Peyer's patch (tissue), 4 donors: ENCODE measurements around the gene FAM83E. TPM values are rescaled to one million over a fixed set of nuclear protein-coding genes. Genes with fewer than 3 reads are reported as not detected.
A peak's percentile ranks its signal among the peaks of the same experiment; 100 is the strongest.

Source experiments
- DNase-seq, 3 donors: peaks; one replicate each; pipeline ENCODE4 v3.0.0-alpha.2; 2017 to 2019
- H3K27ac ChIP-seq, 4 donors: fragments of 200-600 bp; sonication (generic); one replicate each; pipeline ENCODE4 v1.5.1; 2016 to 2019
- H3K27me3 ChIP-seq, 2 donors: fragments of 200-600 bp; sonication (generic); one replicate each; pipeline ENCODE4 v1.5.1; 2019
- H3K36me3 ChIP-seq, 3 donors: fragments of 200-600 bp; sonication (generic); one replicate each; pipeline ENCODE4 v1.5.1; 2016 to 2019
- H3K4me1 ChIP-seq, 4 donors: fragments of 200-600 bp; sonication (generic); one replicate each; pipeline ENCODE4 v1.5.1; 2016 to 2019
- H3K4me3 ChIP-seq, 4 donors: fragments of 200-600 bp; sonication (generic); 1 replicate in 3 of 4; 2 replicates in 1 of 4; pipeline ENCODE4 v1.5.1; 2016 to 2019; ENCODE audit warnings: mild to moderate bottlenecking in 1 of 4
- H3K9me3 ChIP-seq, 4 donors: fragments of 200-600 bp; sonication (generic); one replicate each; pipeline ENCODE4 v1.5.1; 2016 to 2019; ENCODE audit warnings: mild to moderate bottlenecking in 1 of 4
- CTCF ChIP-seq, 6 experiments: fragments of 450-650 bp in 4 of 6; fragments of 200-600 bp in 2 of 6; sonication (generic) in 1 of 6; IDR thresholded peaks; one replicate each; pipeline ENCODE4 v1.5.1; 2017 to 2019; ENCODE audit warnings: antibody characterized with exemption in 6 of 6, mild to moderate bottlenecking in 3 of 6, moderate library complexity in 1 of 6
- POLR2A ChIP-seq, 2 donors: fragments of 450-650 bp; IDR thresholded peaks; one replicate each; pipeline ENCODE4 v1.5.1; 2017; ENCODE audit warnings: antibody characterized with exemption in 2 of 2, mild to moderate bottlenecking in 2 of 2, moderate library complexity in 2 of 2
- total RNA-seq, 4 donors: library from RNA; depleted of rRNA; stranded (reverse); fragments of >200 nt; gene quantifications; one replicate each; pipeline ENCODE4 v1.1.0, GENCODE V29; 2016

The FAM83E gene
- total RNA-seq, 4 donors from 2014 or later, result 58.6 to 203 (median 130) TPM

GRCh38 chr19:48603850-48604249 is 11.0 kb downstream of the FAM83E start:
- TF ChIP-seq CTCF (IDR thresholded peaks at IDR 0.05), result no peak
- TF ChIP-seq POLR2A (IDR thresholded peaks at IDR 0.05), result no peak
- Histone ChIP-seq H3K36me3 (peaks cover 0 to 5% (median 0%) of the 10 kb centered on the region in 3 donors), H3K27me3 (no peaks in the 10 kb centered on the region), H3K4me3 (no peak overlapping the region), H3K4me1 (peaks cover 0 to 4% (median 0%) of the 10 kb centered on the region in 4 donors), H3K27ac (peak overlapping the region in 1 of 4 donors; percentile 35), H3K9me3 (no peaks in the 10 kb centered on the region)
- DNase-seq, result no peak

- TF ChIP-seq CTCF (IDR thresholded peaks at IDR 0.05) (no peak), POLR2A (IDR thresholded peaks at IDR 0.05) (no peak)
- H3K9me3 ChIP-seq, result no peaks in the 10 kb centered on the region
- no peaks in the 10 kb centered on the region for H3K27me3 ChIP-seq
- H3K36me3 ChIP-seq, result peaks cover 0 to 5% (median 0%) of the 10 kb centered on the region in 3 donors
- peaks cover 0 to 4% (median 0%) of the 10 kb centered on the region in 4 donors for H3K4me1 ChIP-seq
- peak overlapping the region in 1 of 4 donors; percentile 35 for H3K27ac ChIP-seq
- H3K4me3 ChIP-seq, result no peak overlapping the region
- no peak for DNase-seq
These were observed 11.4 kb downstream of the FAM83E start for GRCh38 chr19:48603449-48603848.

GRCh38 chr19:48603001-48603400 is 11.9 kb downstream of the FAM83E start:
- Histone ChIP-seq H3K4me1 (peaks cover 0 to 4% (median 0%) of the 10 kb centered on the region in 4 donors), H3K9me3 (no peaks in the 10 kb centered on the region), H3K4me3 (no peak overlapping the region), H3K27me3 (no peaks in the 10 kb centered on the region), H3K27ac (peak overlapping the region in 1 of 4 donors; percentile 34), H3K36me3 (peaks cover 0 to 5% (median 0%) of the 10 kb centered on the region in 3 donors)
- TF ChIP-seq POLR2A (IDR thresholded peaks at IDR 0.05), result no peak
- no peak for TF ChIP-seq CTCF (IDR thresholded peaks at IDR 0.05)
- no peak for DNase-seq

- no peak overlapping the region for H3K27ac ChIP-seq
- peaks cover 0 to 4% (median 0%) of the 10 kb centered on the region in 4 donors for H3K4me1 ChIP-seq
- DNase-seq, result no peak
- H3K27me3 ChIP-seq, result no peaks in the 10 kb centered on the region
- H3K9me3 ChIP-seq, result no peaks in the 10 kb centered on the region
- H3K4me3 ChIP-seq, result no peak overlapping the region
- H3K36me3 ChIP-seq, result no peaks in the 10 kb centered on the region
- TF ChIP-seq CTCF (IDR thresholded peaks at IDR 0.05) (no peak), POLR2A (IDR thresholded peaks at IDR 0.05) (no peak)
These were observed 14.0 kb downstream of the FAM83E start for GRCh38 chr19:48600679-48601417.

- DNase-seq, result no peak
- Histone ChIP-seq H3K4me3 (no peak overlapping the region), H3K9me3 (no peaks in the 10 kb centered on the region), H3K27ac (no peak overlapping the region), H3K4me1 (peaks cover 0 to 4% (median 0%) of the 10 kb centered on the region in 4 donors), H3K36me3 (no peaks in the 10 kb centered on the region), H3K27me3 (no peaks in the 10 kb centered on the region)
- TF ChIP-seq POLR2A (IDR thresholded peaks at IDR 0.05), result no peak
- no peak for TF ChIP-seq CTCF (IDR thresholded peaks at IDR 0.05)
These were observed 15.7 kb downstream of the FAM83E start for GRCh38 chr19:48598996-48599700.
